Testis (tissue), 2 donors: Measurements from ENCODE around the gene CCDC177.

Experiments used
- POLR2A ChIP-seq: fragments of 450-650 bp; IDR thresholded peaks from one replicate; pipeline ENCODE4 v1.6.1; 2017; ENCODE audit warnings: antibody characterized with exemption, mild to moderate bottlenecking, moderate library complexity
- TF ChIP-seq, protein P1 (sequence below), 3 experiments: fragments of 450-650 bp in 2 of 3; fragments of 200-600 bp in 1 of 3; sonication (generic) in 1 of 3; IDR thresholded peaks; one replicate each; pipeline ENCODE4 v1.5.1; 2016 to 2019; ENCODE audit warnings: antibody characterized with exemption in 3 of 3, mild to moderate bottlenecking in 2 of 3, moderate library complexity in 1 of 3

- TF ChIP-seq, protein P1, sequence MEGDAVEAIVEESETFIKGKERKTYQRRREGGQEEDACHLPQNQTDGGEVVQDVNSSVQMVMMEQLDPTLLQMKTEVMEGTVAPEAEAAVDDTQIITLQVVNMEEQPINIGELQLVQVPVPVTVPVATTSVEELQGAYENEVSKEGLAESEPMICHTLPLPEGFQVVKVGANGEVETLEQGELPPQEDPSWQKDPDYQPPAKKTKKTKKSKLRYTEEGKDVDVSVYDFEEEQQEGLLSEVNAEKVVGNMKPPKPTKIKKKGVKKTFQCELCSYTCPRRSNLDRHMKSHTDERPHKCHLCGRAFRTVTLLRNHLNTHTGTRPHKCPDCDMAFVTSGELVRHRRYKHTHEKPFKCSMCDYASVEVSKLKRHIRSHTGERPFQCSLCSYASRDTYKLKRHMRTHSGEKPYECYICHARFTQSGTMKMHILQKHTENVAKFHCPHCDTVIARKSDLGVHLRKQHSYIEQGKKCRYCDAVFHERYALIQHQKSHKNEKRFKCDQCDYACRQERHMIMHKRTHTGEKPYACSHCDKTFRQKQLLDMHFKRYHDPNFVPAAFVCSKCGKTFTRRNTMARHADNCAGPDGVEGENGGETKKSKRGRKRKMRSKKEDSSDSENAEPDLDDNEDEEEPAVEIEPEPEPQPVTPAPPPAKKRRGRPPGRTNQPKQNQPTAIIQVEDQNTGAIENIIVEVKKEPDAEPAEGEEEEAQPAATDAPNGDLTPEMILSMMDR (IDR thresholded peaks at IDR 0.05), result no peak
- TF ChIP-seq POLR2A, result no peak
These were observed 3.1 kb downstream of the CCDC177 start for GRCh38 chr14:69571449-69572029.
